ENCODE results near the gene MEX3D. TPM values are rescaled to one million over a fixed set of nuclear protein-coding genes. Genes with fewer than 3 reads are reported as not detected.

Gene MEX3D
- total and polyA plus RNA-seq, 4 donors = 0.92 to 9.1 (median 5.2) TPM

DNA sequence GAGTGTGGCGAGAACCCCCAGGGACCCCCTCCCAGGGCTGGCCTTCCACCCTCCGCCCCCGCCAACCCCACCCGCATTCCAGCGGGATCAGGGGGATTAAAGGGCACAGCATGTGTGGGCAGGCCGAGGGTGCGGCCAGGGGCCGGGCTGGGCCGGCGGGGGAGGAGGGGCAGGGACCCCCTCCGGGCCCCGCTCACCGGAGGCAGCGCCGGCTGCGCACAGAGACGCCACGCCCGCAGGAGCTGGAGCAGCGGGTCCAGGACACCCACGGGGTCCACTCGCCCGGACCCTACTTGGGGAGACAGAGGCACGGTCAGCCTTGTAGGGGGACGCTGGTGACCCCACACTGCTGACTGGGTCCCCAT is 57.7 kb downstream of the MEX3D start:
- Histone ChIP-seq H3K9ac (ENCODE audit: low read depth in 1 of 2, low read length in 2 of 2) (no peak overlapping the region), H3K27ac (ENCODE audit: low read depth in 1 of 2, low read length in 2 of 2) (no peak overlapping the region), H3K36me3 (ENCODE audit: control insufficient read depth in 4 of 4, insufficient read depth in 3 of 4, low read depth in 1 of 4, low read length in 3 of 4) (no peaks in the 10 kb centered on the region), H3K4me3 (ENCODE audit: low read depth in 1 of 3, low read length in 3 of 3) (no peak overlapping the region), H3K9me3 (ENCODE audit: control insufficient read depth in 4 of 4, low read length in 3 of 4) (no peaks in the 10 kb centered on the region), H3K27me3 (ENCODE audit: control insufficient read depth in 4 of 4, insufficient read depth in 4 of 4, low read length in 3 of 4) (peaks cover 0 to 3% (median 0%) of the 10 kb centered on the region in 4 donors), H3K4me1 (ENCODE audit: control insufficient read depth in 4 of 4, insufficient read depth in 4 of 4, low read length in 3 of 4) (peaks cover 3 to 25% (median 15%) of the 10 kb centered on the region in 4 donors)
- WGBS = 45% methylated on average over 25 of the region's 25 CpGs
- TF ChIP-seq, protein P1, sequence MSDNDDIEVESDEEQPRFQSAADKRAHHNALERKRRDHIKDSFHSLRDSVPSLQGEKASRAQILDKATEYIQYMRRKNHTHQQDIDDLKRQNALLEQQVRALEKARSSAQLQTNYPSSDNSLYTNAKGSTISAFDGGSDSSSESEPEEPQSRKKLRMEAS (IDR thresholded peaks at IDR 0.05) = no peak
- no peak for TF ChIP-seq GABPA (IDR thresholded peaks at IDR 0.05 in 1 of 2, conservative IDR thresholded peaks at IDR 0.05 in 1 of 2)
- TF ChIP-seq YY1 (IDR thresholded peaks at IDR 0.05) = no peak
- no peak for TF ChIP-seq HNF4G (IDR thresholded peaks at IDR 0.05)
- TF ChIP-seq, protein P2, sequence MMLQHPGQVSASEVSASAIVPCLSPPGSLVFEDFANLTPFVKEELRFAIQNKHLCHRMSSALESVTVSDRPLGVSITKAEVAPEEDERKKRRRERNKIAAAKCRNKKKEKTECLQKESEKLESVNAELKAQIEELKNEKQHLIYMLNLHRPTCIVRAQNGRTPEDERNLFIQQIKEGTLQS (IDR thresholded peaks at IDR 0.05) = no peak
- DNase-seq (ENCODE audit: low spot score) = no peak

DNA sequence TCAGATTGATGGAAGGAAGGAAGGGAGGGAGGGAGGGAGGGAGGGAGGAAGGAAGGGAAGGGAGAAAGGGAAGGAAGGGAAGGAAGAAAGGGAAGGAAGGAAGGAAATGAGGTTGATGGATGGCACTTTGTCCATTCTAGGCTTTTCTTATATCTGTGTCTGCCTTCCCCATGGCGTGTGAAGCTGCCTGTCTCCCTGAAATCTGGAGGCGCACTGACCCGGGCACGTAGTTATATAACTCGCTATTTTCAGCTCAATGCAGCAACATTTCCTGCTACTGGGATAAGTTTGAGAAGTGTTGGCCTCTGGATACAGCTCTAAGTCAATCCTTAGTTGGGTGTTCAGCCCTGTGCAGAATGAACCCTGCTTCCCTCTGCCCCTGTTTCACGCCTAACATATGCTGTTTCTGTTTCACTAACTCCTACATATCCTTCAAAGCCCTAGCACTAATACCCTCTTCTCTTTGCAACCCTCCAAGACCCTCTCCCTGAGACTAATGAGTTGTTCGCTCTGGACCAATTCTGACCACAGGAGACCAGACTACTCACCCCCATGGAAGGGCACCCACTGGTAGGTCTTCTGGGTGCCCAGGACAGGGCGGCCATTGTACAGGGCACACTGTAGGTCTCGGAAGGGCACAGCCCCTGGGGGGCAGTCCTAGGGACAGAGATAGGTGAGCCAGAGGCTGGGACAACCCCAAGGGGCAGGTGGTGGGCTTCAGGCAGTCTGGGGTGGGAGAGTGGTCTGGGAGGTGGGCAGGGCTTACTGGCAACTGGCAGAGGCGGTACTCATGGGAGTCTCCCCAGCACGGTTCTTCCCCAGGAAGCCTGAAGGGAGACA is 58.3 kb downstream of the MEX3D start:
- Histone ChIP-seq H3K9me3 (ENCODE audit: control insufficient read depth in 4 of 4, low read length in 3 of 4) (no peaks in the 10 kb centered on the region), H3K27ac (ENCODE audit: low read depth in 1 of 2, low read length in 2 of 2) (no peak overlapping the region), H3K27me3 (ENCODE audit: control insufficient read depth in 4 of 4, insufficient read depth in 4 of 4, low read length in 3 of 4) (peaks cover 0 to 1% (median 0%) of the 10 kb centered on the region in 4 donors), H3K4me3 (ENCODE audit: low read depth in 1 of 3, low read length in 3 of 3) (no peak overlapping the region), H3K9ac (ENCODE audit: low read depth in 1 of 2, low read length in 2 of 2) (no peak overlapping the region), H3K36me3 (ENCODE audit: control insufficient read depth in 4 of 4, insufficient read depth in 3 of 4, low read depth in 1 of 4, low read length in 3 of 4) (no peaks in the 10 kb centered on the region), H3K4me1 (ENCODE audit: control insufficient read depth in 4 of 4, insufficient read depth in 4 of 4, low read length in 3 of 4) (peaks cover 3 to 25% (median 15%) of the 10 kb centered on the region in 4 donors)
- WGBS = 62% methylated on average over 11 of the region's 11 CpGs
- no peak for DNase-seq (ENCODE audit: low spot score)
- TF ChIP-seq, protein P3, sequence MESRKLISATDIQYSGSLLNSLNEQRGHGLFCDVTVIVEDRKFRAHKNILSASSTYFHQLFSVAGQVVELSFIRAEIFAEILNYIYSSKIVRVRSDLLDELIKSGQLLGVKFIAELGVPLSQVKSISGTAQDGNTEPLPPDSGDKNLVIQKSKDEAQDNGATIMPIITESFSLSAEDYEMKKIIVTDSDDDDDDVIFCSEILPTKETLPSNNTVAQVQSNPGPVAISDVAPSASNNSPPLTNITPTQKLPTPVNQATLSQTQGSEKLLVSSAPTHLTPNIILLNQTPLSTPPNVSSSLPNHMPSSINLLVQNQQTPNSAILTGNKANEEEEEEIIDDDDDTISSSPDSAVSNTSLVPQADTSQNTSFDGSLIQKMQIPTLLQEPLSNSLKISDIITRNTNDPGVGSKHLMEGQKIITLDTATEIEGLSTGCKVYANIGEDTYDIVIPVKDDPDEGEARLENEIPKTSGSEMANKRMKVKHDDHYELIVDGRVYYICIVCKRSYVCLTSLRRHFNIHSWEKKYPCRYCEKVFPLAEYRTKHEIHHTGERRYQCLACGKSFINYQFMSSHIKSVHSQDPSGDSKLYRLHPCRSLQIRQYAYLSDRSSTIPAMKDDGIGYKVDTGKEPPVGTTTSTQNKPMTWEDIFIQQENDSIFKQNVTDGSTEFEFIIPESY (IDR thresholded peaks at IDR 0.05) = no peak
- TF ChIP-seq RAD21 (IDR thresholded peaks at IDR 0.05) = no peak
- TF ChIP-seq, protein P4, sequence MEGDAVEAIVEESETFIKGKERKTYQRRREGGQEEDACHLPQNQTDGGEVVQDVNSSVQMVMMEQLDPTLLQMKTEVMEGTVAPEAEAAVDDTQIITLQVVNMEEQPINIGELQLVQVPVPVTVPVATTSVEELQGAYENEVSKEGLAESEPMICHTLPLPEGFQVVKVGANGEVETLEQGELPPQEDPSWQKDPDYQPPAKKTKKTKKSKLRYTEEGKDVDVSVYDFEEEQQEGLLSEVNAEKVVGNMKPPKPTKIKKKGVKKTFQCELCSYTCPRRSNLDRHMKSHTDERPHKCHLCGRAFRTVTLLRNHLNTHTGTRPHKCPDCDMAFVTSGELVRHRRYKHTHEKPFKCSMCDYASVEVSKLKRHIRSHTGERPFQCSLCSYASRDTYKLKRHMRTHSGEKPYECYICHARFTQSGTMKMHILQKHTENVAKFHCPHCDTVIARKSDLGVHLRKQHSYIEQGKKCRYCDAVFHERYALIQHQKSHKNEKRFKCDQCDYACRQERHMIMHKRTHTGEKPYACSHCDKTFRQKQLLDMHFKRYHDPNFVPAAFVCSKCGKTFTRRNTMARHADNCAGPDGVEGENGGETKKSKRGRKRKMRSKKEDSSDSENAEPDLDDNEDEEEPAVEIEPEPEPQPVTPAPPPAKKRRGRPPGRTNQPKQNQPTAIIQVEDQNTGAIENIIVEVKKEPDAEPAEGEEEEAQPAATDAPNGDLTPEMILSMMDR (IDR thresholded peaks at IDR 0.05; ENCODE audit: low read depth, low read length, missing input control) = no peak
- TF ChIP-seq, protein P1 (IDR thresholded peaks at IDR 0.05) = no peak
- TF ChIP-seq FOXA2 (IDR thresholded peaks at IDR 0.05) = no peak
- no peak for TF ChIP-seq HNF4G (IDR thresholded peaks at IDR 0.05)
- no peak for TF ChIP-seq RXRA (IDR thresholded peaks at IDR 0.05)
- no peak for TF ChIP-seq YY1 (IDR thresholded peaks at IDR 0.05)
- TF ChIP-seq, protein P5, sequence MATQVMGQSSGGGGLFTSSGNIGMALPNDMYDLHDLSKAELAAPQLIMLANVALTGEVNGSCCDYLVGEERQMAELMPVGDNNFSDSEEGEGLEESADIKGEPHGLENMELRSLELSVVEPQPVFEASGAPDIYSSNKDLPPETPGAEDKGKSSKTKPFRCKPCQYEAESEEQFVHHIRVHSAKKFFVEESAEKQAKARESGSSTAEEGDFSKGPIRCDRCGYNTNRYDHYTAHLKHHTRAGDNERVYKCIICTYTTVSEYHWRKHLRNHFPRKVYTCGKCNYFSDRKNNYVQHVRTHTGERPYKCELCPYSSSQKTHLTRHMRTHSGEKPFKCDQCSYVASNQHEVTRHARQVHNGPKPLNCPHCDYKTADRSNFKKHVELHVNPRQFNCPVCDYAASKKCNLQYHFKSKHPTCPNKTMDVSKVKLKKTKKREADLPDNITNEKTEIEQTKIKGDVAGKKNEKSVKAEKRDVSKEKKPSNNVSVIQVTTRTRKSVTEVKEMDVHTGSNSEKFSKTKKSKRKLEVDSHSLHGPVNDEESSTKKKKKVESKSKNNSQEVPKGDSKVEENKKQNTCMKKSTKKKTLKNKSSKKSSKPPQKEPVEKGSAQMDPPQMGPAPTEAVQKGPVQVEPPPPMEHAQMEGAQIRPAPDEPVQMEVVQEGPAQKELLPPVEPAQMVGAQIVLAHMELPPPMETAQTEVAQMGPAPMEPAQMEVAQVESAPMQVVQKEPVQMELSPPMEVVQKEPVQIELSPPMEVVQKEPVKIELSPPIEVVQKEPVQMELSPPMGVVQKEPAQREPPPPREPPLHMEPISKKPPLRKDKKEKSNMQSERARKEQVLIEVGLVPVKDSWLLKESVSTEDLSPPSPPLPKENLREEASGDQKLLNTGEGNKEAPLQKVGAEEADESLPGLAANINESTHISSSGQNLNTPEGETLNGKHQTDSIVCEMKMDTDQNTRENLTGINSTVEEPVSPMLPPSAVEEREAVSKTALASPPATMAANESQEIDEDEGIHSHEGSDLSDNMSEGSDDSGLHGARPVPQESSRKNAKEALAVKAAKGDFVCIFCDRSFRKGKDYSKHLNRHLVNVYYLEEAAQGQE (IDR thresholded peaks at IDR 0.05) = no peak
- no peak for TF ChIP-seq EGR1 (IDR thresholded peaks at IDR 0.05; ENCODE audit: low read depth in 2 of 2)
- TF ChIP-seq SP1 (IDR thresholded peaks at IDR 0.05) = no peak
- TF ChIP-seq HNF4A (conservative IDR thresholded peaks at IDR 0.05) = no peak
